Measurements from ENCODE around the gene TOM1.

Gene TOM1

DNA sequence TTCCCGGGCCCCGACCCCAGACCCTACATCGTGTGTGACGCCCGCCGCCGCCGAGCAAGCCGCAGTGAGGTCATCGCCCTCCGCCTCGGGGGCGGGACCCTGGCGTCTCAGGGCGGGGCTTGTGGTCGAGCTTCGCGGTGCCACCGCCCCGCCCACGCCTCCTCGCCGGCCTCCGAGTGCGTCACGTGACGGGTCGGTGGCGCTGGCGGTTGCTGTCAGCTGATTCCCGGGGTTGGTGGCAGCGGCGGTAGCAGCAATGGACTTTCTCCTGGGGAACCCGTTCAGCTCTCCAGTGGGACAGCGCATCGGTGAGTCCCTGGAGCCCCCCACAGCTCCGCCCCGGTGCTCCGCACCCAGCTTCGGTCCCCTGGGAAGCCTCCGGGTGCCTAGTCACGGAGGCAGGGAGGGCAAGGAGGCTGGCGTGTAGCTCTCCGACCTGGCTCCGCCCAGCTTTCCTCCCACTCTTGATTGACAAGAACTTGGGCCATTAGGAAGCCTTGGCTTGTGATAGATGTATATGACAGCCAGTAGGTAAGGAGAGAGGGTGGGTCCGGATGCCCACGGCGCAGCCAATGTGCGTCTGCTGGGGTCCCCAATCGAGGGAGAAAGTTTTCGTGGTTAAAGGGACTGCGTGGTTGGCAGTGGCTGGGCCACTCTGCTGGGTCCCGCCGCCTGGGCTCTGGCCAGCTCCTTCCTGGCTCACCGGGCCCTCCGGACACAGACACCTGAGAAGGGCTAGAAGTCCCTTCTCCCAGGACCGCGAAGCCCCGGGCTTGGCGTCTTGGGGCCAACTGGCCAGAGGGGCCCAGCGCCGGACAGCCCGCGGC lies at the start of gene TOM1:
Gene TOM1 (plus strand): TSS at position 222 of the 827 bp plus-strand sequence. CDS start 35 bp downstream, at position 257.
- DNase-seq = peak; percentile 98

DNA sequence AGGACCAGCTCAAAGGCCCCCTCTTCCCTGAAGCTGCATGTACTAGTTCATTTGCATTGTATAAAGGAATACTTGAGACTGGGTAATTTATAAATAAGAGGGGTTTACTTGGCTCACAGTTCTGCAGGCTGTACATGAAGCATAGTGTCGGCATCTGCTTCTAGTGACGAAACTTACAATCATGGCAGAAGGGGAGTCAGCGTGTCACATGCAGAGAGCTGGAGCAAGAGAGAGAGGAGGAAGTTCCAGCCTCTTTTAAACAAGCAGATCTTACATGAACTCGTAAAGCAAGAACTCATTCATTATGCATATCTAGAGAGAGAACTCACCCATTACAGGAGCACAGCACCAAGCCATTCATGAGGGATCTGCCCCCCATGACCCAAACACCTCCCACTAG lies 49.5 kb upstream of the TOM1 start:
- DNase-seq = no peak

DNA sequence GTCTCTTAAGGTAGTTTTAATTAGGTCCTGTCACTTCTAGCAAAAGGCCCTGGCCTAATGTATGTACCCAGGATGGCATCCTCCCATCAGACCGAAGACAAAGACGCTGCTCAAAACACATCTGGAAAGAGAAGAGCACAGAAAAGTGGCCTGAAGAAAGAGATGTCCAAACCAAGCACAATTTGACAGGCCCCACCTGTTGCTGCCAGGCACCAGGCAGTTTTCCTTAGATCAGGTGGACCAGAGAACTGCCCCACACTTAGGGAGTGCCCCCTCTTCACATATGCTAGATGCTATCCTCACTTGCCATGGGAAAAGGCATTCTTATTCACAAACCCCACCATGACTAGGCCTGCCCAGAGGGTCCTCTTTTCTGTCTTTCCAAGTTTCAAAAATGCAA lies 45.7 kb upstream of the TOM1 start:
- no peak for DNase-seq

DNA sequence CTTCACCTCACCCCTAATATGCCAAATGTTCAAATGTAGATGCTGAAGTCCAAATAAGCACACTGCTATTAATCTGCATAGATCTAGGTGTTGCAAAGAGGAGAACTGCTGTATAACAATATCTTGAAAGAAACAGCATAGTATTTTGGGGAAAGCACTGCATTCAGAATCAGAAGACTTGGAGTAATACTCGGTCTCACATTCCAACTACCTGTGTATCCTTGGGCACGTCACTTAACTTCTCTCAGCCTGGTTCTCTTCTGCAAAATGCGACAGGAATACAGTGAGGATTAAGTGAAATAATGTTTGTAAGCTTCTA lies 42.7 kb upstream of the TOM1 start:
- DNase-seq = no peak

DNA sequence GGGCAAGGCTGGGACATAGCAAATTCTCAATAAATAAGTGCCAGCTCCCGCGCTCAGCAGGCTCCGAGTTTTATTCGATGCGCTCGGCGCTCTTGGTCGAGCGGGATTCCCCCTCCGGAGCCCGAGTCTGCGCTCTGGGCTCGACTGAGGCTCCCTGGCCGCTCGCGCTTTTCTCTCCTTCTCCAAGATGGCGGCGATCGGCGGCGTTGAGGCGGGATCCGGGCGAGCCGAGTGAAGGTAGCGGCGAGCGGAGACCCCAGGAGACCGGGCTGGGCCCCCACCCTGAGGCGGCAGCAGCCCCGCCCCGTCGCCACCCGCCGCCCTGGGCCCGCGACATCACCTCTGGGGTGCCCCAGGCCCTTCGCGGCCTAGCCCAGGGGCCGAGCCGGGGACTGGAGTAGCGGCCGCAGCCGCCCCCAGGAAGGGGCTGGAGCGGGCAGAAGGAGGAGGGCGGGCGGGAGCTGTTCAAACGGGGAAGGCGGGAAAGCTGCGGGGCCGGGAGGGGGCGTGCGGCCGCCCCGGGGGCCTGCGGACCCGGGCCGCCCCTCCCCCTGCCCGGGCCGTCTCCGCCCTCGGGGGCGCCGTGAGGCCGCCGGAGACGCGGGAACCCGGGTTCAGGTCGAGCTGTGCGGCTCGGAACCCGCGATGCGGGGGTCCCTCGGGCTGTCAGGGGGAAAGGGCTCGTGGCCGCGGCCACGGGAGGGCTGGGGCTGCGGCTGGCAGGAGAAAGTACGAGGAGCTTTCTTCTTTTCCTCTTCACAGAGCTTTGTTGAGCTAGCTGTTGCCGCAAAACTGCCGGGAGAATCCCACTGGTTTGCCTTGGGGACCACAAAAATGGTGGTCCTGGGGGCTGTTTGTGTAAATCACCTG lies 42.1 kb upstream of the TOM1 start, which contains the start of gene HMGXB4:
Gene HMGXB4 (plus strand): TSS at position 173 of the 870 bp plus-strand sequence. CDS start 4,898 bp downstream, outside the sequence.
- DNase-seq = peak; percentile 83

DNA sequence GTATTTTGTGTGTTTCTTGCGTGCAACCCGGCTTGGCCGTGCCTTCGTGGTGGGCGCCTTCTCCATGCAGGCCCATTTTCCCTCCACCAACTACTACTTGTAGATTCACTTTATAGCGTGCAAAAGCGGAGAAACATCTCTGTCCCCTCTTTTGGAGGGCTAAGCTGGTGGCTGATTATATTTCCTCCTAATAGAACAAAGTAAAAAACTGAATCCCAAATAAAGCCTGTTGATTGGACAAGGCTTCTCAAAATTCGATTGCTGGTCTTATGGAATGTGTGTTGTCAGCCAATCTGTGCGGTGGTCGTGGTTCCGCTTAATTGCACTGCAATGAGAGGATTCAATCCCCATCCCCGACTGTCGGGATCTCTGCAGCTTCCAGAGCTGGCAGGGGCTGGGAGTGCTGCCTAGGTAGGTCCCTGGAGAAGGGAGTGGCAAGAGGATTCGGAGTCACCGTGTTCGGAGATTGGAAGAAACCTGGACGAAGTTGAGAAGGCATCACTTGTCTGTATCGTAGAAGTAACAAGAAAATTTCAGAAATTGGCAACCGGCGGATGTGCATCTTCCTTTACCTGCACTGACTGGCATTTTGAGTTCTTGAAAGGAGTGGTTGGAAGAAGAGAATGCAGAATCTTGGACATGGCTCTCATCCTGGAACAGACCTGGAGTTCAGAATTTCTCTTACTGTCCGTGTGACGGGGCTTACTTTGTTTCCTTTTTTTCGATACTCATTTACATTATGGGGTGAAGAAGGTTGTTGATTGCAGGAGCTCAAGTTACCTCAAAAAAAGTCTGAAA lies 41.3 kb upstream of the TOM1 start:
- no peak for DNase-seq

DNA sequence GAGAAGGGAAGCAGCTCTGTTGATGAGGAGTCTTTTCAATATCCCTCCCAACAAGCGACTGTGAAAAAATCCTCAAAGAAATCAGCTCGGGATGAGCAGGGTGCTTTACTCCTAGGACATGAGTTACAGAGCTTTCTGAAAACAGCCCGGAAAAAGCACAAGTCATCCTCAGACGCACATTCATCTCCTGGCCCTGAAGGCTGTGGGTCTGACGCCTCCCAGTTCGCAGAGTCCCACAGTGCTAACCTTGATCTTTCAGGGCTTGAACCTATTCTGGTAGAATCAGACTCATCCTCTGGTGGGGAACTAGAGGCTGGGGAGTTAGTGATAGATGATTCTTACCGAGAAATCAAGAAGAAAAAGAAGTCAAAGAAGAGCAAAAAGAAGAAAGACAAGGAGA lies 34.7 kb upstream of the TOM1 start:
- DNase-seq = no peak

DNA sequence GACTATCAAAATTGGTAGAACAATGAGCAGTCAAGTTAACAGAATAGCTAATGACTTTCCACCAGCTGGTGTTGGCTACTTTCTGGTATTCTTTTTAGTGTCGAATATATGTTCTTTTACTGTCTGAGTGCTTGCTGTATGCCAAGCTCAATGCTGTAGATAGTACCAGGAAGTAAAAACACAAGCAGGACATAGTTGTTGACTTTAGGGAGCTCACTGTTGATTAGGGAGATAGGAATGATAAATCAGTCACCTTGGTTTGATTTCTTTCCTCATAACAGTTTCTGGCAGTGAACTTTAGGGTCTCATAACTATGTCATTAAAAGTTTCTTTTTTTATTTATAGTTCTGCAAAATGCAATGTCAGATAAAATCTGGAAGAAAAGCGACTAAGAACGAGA lies 33.4 kb upstream of the TOM1 start:
- DNase-seq = no peak

DNA sequence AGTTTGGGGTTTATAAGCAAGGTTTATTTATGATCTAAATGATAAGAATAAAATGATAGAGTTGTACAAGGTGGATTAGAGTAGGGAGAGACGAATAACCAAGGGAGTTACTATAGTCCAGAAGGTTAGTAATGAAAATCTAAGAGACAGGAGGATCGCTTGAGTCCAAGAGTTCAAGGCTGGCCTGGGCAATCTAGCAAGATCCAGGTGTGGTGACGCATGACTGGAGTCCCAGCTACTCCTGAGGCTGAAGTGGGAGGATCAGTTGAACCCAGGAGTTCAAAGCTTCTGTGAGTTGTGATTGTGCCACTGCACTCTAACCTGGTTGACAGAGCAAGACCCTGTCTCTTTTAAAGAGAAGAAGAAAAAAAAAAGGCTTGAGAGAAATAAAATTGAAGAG lies 30.1 kb upstream of the TOM1 start:
- DNase-seq = no peak

DNA sequence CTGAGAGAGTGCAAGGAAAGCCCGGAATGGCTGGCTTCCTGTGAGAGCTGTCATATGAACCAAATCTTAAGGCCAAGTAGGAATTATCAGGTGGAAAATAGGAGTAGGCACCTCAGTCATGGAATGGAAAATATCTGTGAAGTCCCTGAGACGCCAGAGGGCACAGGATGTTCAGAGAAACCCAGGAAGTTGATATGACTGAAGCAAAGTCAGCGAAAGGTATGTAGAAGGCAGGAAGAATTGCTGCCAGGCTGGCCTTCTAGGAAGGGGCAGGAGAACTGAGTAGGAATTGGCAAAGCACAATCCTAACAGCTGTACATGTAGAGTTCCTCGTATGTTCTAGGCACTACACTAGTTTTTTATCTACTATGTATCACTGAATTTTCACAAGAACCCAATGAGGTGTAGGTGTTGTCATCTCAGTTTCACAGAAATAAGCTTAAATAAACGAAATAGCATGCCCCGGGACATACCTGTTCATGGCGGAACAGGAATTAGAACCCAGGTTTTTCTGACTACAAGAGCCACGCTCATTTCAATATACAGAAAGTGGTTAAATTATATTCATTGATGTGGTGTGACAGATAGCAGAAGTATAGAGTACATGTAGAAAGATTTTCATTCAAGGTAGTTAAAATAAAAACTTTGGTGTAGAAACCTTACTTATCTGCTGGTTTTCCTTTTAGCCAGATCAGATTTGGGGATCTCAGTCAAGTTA lies 25.4 kb upstream of the TOM1 start:
- no peak for DNase-seq

DNA sequence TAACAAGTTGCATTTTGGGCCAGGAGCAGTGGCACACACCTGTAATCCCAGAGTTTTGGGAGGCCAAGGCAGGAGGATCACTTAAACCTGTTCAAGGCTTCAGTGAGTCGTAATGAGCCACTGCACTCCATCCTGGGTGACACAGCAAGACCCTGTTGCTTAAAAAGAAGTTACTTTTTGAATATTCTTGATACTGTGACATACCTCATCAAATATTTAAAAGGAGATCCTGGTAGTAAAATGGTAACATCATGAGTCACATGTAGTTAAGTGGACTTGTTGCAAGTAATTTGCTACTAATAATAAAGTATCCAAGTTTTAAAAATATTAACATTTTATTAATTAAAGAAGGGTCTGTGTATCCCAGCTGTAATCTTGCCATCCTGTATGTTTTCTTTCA lies 24.1 kb upstream of the TOM1 start:
- DNase-seq = no peak

DNA sequence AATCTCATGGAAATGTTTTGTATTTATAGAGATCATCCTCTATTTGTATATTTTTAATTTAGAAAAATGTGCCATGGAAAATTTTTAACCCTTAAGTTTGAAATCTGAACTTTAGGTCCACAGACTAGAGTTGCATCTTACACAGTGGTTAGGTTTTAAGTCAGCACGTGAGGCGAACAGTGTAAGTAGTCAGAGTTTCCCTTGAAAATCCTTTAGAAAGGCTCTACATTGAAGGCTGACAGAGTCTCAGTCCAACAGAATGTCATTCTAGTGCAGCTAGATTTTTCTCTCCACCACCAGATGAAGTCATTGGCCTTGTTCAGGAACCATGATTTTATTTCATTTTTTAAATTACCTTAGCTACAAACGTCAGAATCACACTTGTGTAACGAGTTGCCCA lies 23.7 kb upstream of the TOM1 start:
- no peak for DNase-seq

DNA sequence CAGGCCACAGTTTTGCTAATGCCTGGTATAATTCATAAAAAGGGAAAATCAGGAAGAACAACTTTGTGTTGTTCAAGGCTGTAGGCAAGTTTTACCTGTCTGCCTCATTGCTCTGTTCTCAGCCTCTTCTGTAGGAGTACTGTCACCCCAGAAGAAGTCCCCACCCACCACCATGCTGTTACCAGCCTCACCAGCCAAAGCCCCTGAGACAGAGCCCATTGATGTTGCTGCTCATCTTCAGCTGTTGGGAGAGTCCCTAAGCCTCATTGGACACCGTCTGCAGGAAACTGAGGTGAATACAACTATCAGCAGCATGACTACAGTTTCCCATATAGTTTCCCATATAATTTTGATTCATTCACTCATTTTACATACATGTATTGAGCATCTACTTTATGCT lies 11.6 kb upstream of the TOM1 start:
- DNase-seq = no peak

DNA sequence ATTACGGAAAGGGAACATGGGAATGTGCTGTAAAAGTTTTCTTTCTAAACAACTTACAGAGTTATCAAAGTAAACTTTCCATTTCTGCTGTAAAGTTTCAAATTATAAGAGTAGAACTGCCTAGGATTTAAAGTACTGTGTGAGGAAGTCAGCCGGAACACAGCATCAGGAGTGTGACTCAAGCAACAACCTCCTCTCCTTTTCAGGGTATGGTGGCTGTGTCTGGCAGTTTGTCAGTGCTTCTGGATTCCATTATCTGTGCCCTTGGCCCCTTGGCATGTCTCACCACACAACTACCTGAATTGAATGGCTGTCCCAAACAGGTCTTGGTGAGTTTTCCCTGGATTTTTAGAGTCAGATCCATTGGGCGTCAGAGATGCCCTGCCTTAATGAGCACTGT lies 6.9 kb upstream of the TOM1 start:
- no peak for DNase-seq

DNA sequence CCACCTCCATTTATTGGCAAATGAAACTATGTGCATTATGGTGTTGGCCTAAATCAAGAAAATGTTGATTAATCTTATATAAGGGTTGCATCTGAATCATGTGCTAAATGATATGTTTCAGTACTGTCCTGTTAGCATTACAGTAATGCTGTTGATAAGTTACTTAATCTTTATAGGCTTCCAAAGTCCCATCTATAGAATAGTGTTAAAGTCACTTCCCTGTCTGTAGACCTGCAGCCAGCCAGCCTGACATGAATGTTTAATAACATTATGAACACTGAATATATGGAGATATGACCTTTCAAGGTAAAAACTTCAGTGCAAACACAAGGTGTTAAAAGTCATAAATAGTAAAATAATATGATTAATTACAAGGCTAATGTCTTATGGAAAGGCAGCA lies 3.6 kb upstream of the TOM1 start:
- no peak for DNase-seq

DNA sequence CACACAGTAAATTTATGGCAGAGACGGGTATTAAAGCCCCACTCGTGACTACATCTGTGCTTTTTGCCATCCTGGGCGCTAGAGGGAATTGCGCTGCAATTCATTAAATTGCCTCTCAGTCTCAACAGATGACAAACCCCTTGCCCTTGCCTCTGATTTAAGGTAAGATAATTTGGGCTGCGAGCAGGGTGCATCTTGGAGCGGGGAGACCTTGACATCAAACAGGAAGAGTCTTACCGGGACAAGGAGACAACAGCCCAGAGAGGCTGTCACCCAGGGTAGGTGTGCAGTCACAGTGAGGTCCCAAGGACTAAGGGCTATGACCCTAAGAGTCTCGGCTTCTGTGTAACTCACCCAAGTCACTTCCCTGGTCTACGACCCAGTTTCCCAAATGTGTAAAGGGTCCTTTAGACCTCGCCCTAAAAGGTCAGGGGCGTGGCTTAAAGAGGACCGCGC lies 449 bp upstream of the TOM1 start:
- no peak for DNase-seq

DNA sequence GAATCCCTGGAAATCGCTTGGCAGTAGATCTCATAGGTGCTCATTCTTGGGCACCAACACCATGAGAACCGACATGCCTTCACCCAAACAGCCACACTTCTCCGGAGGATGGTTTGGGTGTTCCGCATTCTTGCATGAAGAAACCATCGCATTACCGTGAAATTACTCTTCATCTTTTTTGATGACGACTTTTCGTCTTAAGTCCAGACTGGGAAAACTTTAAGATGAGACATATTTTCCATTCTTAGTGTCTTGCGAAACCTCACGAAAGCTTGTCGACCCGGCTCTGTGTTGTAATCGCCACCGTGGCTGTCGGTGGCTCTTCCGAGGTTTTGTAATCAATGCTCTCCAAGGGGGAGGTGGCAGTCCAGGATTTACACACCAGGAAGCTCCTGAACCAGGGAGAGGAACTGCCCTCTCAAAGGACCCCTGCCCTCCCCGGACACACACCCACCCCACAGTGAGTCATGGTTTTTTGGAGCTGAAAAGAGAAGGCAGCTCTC lies 1.7 kb downstream of the TOM1 start:
- no peak for DNase-seq

DNA sequence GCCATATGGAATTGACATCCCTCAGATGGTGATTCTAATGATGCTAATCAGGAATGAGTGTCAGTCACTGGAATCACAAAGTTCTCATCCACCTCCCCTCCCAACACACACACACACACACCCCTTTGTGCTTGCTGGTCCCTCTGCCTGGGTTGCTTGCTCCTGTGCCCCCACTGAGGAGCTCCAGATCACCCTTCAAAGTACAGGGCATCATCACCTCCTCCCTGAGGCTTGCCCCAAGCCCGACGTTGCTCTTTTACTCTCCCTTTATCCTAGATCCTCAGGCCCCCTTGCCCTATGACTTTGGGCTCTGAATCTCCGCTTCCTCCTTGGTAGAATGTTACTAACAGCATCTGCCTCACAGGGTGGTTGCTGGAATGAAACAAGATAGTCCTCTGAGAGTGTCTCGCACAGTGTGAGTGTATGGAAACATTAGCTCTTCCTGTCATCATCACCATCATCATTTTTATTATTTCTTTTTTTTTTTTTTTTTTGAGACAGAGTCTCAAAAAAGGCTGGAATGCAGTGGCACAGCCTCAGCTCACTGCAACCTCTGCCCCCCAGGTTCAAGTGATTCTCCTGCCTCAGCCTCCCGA lies 3.4 kb downstream of the TOM1 start:
- no peak for DNase-seq

DNA sequence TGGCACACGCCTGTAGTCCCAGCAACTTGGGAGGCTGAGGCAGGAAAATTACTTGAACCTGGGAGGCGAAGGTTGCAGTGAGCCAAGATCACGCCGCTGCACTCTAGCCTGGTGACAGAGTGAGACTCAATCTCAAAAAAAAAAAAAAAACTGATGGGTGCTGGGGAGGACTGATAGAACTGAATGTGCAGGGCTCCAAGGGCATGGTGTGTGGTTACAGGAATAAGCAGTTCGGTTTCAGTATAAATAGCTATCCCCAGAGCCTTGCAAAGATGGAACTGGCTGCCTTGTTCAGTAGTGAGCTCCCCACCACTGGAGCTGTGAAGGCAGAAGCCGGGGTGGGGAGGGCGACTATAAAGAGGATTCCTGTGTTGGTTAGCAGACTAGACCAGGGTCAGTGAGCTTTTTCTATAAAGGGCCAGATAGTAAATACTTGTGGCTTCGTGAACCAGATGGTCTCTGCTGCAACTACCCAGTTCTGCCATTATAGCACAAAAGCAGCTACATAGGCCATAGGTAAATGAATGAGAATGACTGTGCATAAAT lies 5.9 kb downstream of the TOM1 start:
- DNase-seq = no peak

DNA sequence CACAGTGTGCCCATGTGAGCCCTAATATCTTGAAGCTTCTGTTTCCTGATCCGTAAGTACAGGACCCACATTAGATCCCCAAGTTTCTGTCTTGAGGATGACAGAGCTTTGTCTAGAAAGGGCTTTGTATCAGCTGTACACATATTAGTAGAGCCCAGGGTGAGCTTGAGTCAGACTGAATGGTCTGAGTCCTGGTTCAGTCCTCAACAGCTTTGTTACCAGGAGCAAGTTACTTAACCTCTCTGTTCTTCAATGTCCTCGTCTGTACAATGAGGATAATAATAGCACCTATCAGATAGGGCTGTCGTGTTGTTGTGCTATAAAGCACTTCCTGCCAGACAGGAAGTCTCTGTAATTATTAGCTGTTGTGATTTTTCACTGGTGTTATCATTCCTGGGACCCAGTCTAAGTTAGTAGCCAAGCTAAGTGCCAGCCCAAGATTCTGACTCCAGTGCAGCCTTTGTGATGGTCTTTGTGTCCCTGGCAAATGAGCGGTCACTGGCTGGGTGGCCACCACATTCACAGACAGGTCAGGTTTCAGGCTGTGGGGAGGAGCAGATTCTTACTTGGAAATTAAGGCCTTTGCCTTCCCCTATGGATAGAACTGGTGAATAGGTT lies 6.8 kb downstream of the TOM1 start:
- no peak for DNase-seq

DNA sequence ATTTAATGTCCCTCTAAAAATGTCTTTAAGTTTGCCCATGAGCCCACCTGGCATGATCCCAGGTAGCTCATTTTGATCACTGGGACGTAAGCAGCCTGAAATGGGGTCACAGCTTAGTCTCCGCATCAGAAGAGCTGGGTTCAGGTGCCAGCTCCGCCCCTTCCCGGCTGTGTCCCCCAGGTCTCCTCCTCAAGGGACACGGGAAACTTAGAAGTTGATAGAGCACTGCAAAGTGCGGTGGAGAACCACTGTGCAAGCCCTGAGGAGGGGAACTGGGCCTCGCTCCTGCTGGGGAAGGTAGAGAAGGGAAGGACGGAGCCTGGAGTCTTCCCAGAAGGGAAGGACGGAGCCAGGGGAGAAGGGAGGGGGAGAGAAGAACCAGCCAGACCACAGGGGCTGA lies 7.7 kb downstream of the TOM1 start:
- DNase-seq = no peak
